B cell (primary cell): ENCODE results near the gene SELENOV. TPM values are rescaled to one million over a fixed set of nuclear protein-coding genes. Genes with fewer than 3 reads are reported as not detected.
A peak's percentile ranks its signal among the peaks of the same experiment; 100 is the strongest.

ENCODE experiments used
- ATAC-seq: fragments of 200-7000 bp; cut with Tn5 transposase; one replicate; pipeline ENCODE4 v1.10.0; 2021; ENCODE audit warnings: low read depth, mild to moderate bottlenecking, moderate number of reproducible peaks, moderate library complexity
- CTCF ChIA-PET: fragments of 350-600 bp; sonication (Branson Sonifier 250); formaldehyde crosslinking; loops from one replicate; lab custom pipeline; 2021; ENCODE audit warnings: antibody characterized with exemption, inconsistent platforms; lab: Charles Lee
- POLR2A ChIA-PET: fragments of 350-600 bp; sonication (Branson Sonifier 250); formaldehyde crosslinking; loops from one replicate; lab custom pipeline; 2021; ENCODE audit warnings: antibody characterized with exemption; lab: Charles Lee
- DNase-seq: peaks from one replicate; pipeline ENCODE4 v3.0.0; 2013
- H2AFZ ChIP-seq: 2 replicates; pipeline ENCODE4 v1.6.1; 2012; ENCODE audit warnings: mild to moderate bottlenecking, low read depth, low read length; ENCODE audit not compliant: insufficient read depth, poor library complexity, severe bottlenecking
- H3K27ac ChIP-seq, 2 donors: 1 replicate in 1 of 2; 2 replicates in 1 of 2; pipeline ENCODE4 v1.5.1; 2012 to 2013; ENCODE audit warnings: low read length in 2 of 2, mild to moderate bottlenecking in 2 of 2, moderate library complexity in 1 of 2
- H3K27me3 ChIP-seq, 4 experiments: fragments of 200-600 bp in 1 of 4; sonication (generic) in 1 of 4; replicated peaks in 1 of 4; 1 replicate in 2 of 4; 2 replicates in 2 of 4; pipeline versions ENCODE4 v1.6.1 to v1.7.0; 2013 to 2016; ENCODE audit warnings: low read length in 3 of 4, mild to moderate bottlenecking in 2 of 4, mixed read lengths in 1 of 4, moderate library complexity in 1 of 4; ENCODE audit not compliant: insufficient read depth in 4 of 4, control insufficient read depth in 3 of 4; ENCODE audit errors: control extremely low read depth in 1 of 4
- H3K36me3 ChIP-seq, 2 experiments: replicated peaks in 1 of 2; 1 replicate in 1 of 2; 2 replicates in 1 of 2; pipeline versions ENCODE4 v1.6.1 to v1.7.1; 2013; ENCODE audit warnings: low read length in 1 of 2; ENCODE audit not compliant: insufficient read depth in 2 of 2, control insufficient read depth in 1 of 2; ENCODE audit errors: control extremely low read depth in 1 of 2, extremely low read depth in 1 of 2
- H3K4me1 ChIP-seq, 2 donors: fragments of 200-600 bp in 1 of 2; sonication (generic) in 1 of 2; 1 replicate in 1 of 2; 2 replicates in 1 of 2; pipeline versions ENCODE4 v1.5.1 to v1.6.1; 2013 to 2017; ENCODE audit warnings: low read length in 2 of 2; ENCODE audit not compliant: control insufficient read depth in 2 of 2, insufficient read depth in 2 of 2
- H3K4me2 ChIP-seq: replicated peaks from 2 replicates; pipeline ENCODE3; 2012; ENCODE audit warnings: mild to moderate bottlenecking, low read depth, low read length; ENCODE audit not compliant: poor library complexity, severe bottlenecking
- H3K4me3 ChIP-seq, 5 experiments: fragments of 200-600 bp in 1 of 5; sonication (generic) in 1 of 5; 1 replicate in 3 of 5; 2 replicates in 2 of 5; pipeline versions ENCODE4 v1.5.1 to v1.7.0; 2011 to 2016; ENCODE audit warnings: low read length in 4 of 5, mild to moderate bottlenecking in 4 of 5, low read depth in 2 of 5, control low read depth in 1 of 5, moderate library complexity in 1 of 5; ENCODE audit not compliant: insufficient read depth in 1 of 5; ENCODE audit errors: control extremely low read depth in 1 of 5, extremely low read depth in 1 of 5
- H3K79me2 ChIP-seq: fragments of 200-600 bp; sonication (generic); one replicate; pipeline ENCODE4 v1.6.0; 2016; ENCODE audit warnings: low read length; ENCODE audit not compliant: control insufficient read depth, insufficient read depth
- H3K9ac ChIP-seq: fragments of 200-600 bp; sonication (generic); 2 replicates; pipeline ENCODE4 v1.6.1; 2017; ENCODE audit warnings: mild to moderate bottlenecking, low read length, moderate library complexity
- H3K9me3 ChIP-seq, 3 donors: one replicate each; pipeline versions ENCODE4 v1.6.1 to v1.7.1; 2013; ENCODE audit warnings: low read length in 2 of 3; ENCODE audit not compliant: control insufficient read depth in 2 of 3, insufficient read depth in 1 of 3; ENCODE audit errors: control extremely low read depth in 1 of 3
- H4K20me1 ChIP-seq: 2 replicates; pipeline ENCODE4 v1.6.0; 2012; ENCODE audit warnings: mild to moderate bottlenecking, low read length; ENCODE audit not compliant: insufficient read depth, control insufficient read depth, poor library complexity, severe bottlenecking
- H3K27ac Mint-ChIP-seq: one replicate; pipeline ENCODE4 v1.8.0; 2021; ENCODE audit warnings: mixed read lengths
- H3K27me3 Mint-ChIP-seq: one replicate; pipeline ENCODE4 v1.8.0; 2021; ENCODE audit warnings: mixed read lengths
- H3K4me1 Mint-ChIP-seq: one replicate; pipeline ENCODE4 v1.8.0; 2021; ENCODE audit warnings: mixed read lengths
- H3K4me3 Mint-ChIP-seq: one replicate; pipeline ENCODE4 v1.8.0; 2021; ENCODE audit warnings: mixed read lengths
- H3K9me3 Mint-ChIP-seq: one replicate; pipeline ENCODE4 v1.8.0; 2022; ENCODE audit warnings: mixed read lengths; ENCODE audit not compliant: insufficient read depth
- CTCF ChIP-seq: fragments of 200-600 bp; IDR thresholded peaks from one replicate; pipeline ENCODE4 v1.8.0; 2022; ENCODE audit warnings: antibody characterized with exemption, mild to moderate bottlenecking
- EZH2 ChIP-seq: IDR thresholded peaks from 2 replicates; pipeline ENCODE4 v1.6.1; 2012; ENCODE audit warnings: borderline replicate concordance, low read depth, mild to moderate bottlenecking, moderate library complexity, low read length; ENCODE audit not compliant: insufficient read depth, poor library complexity, severe bottlenecking
- WGBS: methylation state at CpG from one replicate; pipeline ENCODE4 v1.1.5; 2013; ENCODE audit warnings: missing lambda C conversion rate; ENCODE audit not compliant: insufficient coverage; 5-methylcytosine and 5-hydroxymethylcytosine counted together
- intact Hi-C: fragments of 100-400 bp; cut with micrococcal nuclease; formaldehyde crosslinking; loops from one replicate; pipeline ENCODE4 v1.10.0; 2022
- polyA plus RNA-seq: library from polyadenylated mRNA; depleted of rRNA; stranded (reverse); fragments of >200 nt; gene quantifications from 2 replicates; pipeline ENCODE4 v1.2.3, GENCODE V29; 2012
- total RNA-seq, 2 donors: library from RNA; stranded (reverse); fragments of 120-200 nt in 1 of 2; gene quantifications; 1 replicate in 1 of 2; 2 replicates in 1 of 2; pipeline versions ENCODE4 v1.2.3 to v1.2.4, GENCODE V29; 2013 to 2022

The SELENOV gene
- total and polyA plus RNA-seq, 2 donors (not counting 1 experiment from before 2014, with no cell fraction given), result not detected

- Mint-ChIP-seq H3K9me3 (no peaks in the 10 kb centered on the region), H3K4me1 (peaks cover 25% of the 10 kb centered on the region), H3K27ac (peak within 1 kb of the TSS; percentile 94), H3K4me3 (peak within 1 kb of the TSS; percentile 96), H3K27me3 (no peaks in the 10 kb centered on the region)
- ATAC-seq, result peak; percentile 99
- TF ChIP-seq EZH2 (no peak), CTCF (no peak)
- no peaks in the 10 kb centered on the region for H4K20me1 ChIP-seq
- peak within 1 kb of the TSS; percentile 89 for H3K4me2 ChIP-seq
- intact Hi-C loops, result loop anchor here (1.0 to 2.0 kb wide), 4 partner anchors 18 to 68 kb away; partner anchors contain the start of genes DLL3, PLEKHG2 and SUPT5H
- POLR2A ChIA-PET, result interaction anchor here (0.6 to 1.2 kb wide), 6 partner anchors 35 to 718 kb away, joined by 3 to 8 read pairs (median 4); partner anchors contain the start of genes RPS16, SAMD4B and SUPT5H
- no peaks in the 10 kb centered on the region for H3K9me3 ChIP-seq
- peaks cover 4 to 17% of the 10 kb centered on the region in 2 experiments for H3K36me3 ChIP-seq
- CTCF ChIA-PET, result no interaction called here
- peak within 1 kb of the TSS; percentile 91 for H2AFZ ChIP-seq
- peak; percentile 95 for DNase-seq
- H3K27me3 ChIP-seq, result no peaks in the 10 kb centered on the region
- peak within 1 kb of the TSS; percentile 93 for H3K9ac ChIP-seq
- H3K4me3 ChIP-seq, result peak within 1 kb of the TSS; percentile 65 to 95 (median 89)
- H3K27ac ChIP-seq, result peak within 1 kb of the TSS; percentile 67 to 84
- under 1% methylated on average over 55 of the region's 62 CpGs for WGBS
- H3K4me1 ChIP-seq, result peaks cover 14 to 21% of the 10 kb centered on the region in 2 donors
- H3K79me2 ChIP-seq, result peaks cover 24% of the 10 kb centered on the region
Measured at GRCh38 chr19:39480337-39481228, 34.4 kb upstream of the SELENOV start, which contains the start of gene TIMM50. TSS of gene TIMM50 (plus strand) at chr19:39480838. CDS start at chr19:39480854, 16 bp downstream.

GRCh38 chr19:39481229-39481545, 33.8 kb upstream of the SELENOV start:
- intact Hi-C loops, result loop anchor here (2.0 kb wide), 1 partner anchor 18 kb away; the partner anchor contains the start of gene DLL3
- peaks cover 25% of the 10 kb centered on the region for H3K4me1 Mint-ChIP-seq
- H3K27me3 Mint-ChIP-seq, result no peaks in the 10 kb centered on the region
- H3K4me1 ChIP-seq, result peaks cover 14 to 21% of the 10 kb centered on the region in 2 donors
- ChIA-PET CTCF (no interaction called here), POLR2A (interaction anchor here (0.6 to 1.2 kb wide), 5 partner anchors 36 to 623 kb away, joined by 3 to 8 read pairs (median 4); partner anchors contain the start of genes RPS16, SAMD4B and SUPT5H)
- H4K20me1 ChIP-seq, result no peaks in the 10 kb centered on the region
- peak overlapping the region; percentile 89 for H3K4me2 ChIP-seq
- no peaks in the 10 kb centered on the region for H3K27me3 ChIP-seq
- peak overlapping the region; percentile 96 for H3K4me3 Mint-ChIP-seq
- peak overlapping the region; percentile 94 for H3K27ac Mint-ChIP-seq
- H3K36me3 ChIP-seq, result peaks cover 4 to 17% of the 10 kb centered on the region in 2 experiments
- H3K9me3 Mint-ChIP-seq, result no peaks in the 10 kb centered on the region
- TF ChIP-seq CTCF, result no peak
- no peak for TF ChIP-seq EZH2
- H3K79me2 ChIP-seq, result peaks cover 24% of the 10 kb centered on the region
- peak overlapping the region; percentile 91 for H2AFZ ChIP-seq
- no peaks in the 10 kb centered on the region for H3K9me3 ChIP-seq
- peak overlapping the region; percentile 67 to 84 for H3K27ac ChIP-seq
- no peak for ATAC-seq
- no peak for DNase-seq
- H3K9ac ChIP-seq, result peak overlapping the region; percentile 93
- H3K4me3 ChIP-seq, result peak overlapping the region; percentile 43 to 95 (median 89)
- WGBS, result 4% methylated on average over 7 of the region's 12 CpGs
